GM12878 (cell line): ENCODE measurements around the gene ELOF1. TPM values are rescaled to one million over a fixed set of nuclear protein-coding genes. Genes with fewer than 3 reads are reported as not detected.

Experiments used
- ATAC-seq: fragments of 200-7000 bp; cut with Tn5 transposase; 3 replicates; pipeline ENCODE4 v1.9.1; 2020; ENCODE audit warnings: mild to moderate bottlenecking, moderate library complexity
- BruUV-seq: library from RNA; stranded (reverse); fragments of 400-500 nt; replicated peaks from 2 replicates; lab custom pipeline; 2021; lab: Mats Ljungman, UMichigan
- CTCF ChIA-PET: fragments of 300-600 bp; sonication (Branson Sonifier 250); formaldehyde crosslinking; extraction: SDS; loops from one replicate; lab custom pipeline; 2021; ENCODE audit warnings: inconsistent platforms; lab: Yijun Ruan, JAX
- POLR2A ChIA-PET: fragments of 350-600 bp; formaldehyde crosslinking; extraction: SDS; loops from one replicate; lab custom pipeline; 2021; ENCODE audit warnings: inconsistent platforms; lab: Charles Lee
- RAD21 ChIA-PET: fragments of 300-600 bp; sonication (Branson Sonifier 250); formaldehyde crosslinking; loops from one replicate; lab custom pipeline; 2023; ENCODE audit warnings: antibody characterized with exemption; ENCODE audit not compliant: unreplicated experiment; lab: Charles Lee
- SMC1A ChIA-PET: fragments of 300-600 bp; sonication (Branson Sonifier 250); formaldehyde crosslinking; loops from one replicate; lab custom pipeline; 2023; ENCODE audit not compliant: unreplicated experiment, uncharacterized antibody; lab: Charles Lee
- DNase-seq: peaks from one replicate; pipeline ENCODE4 v3.0.0-alpha.2; 2011; ENCODE audit warnings: low read depth, low spot score
- FAIRE-seq: peaks from 3 replicates; lab custom pipeline; 2011; peaks lifted over from hg19 to GRCh38; lab: Jason Lieb, UNC
- H2AFZ ChIP-seq: 2 replicates; pipeline ENCODE4 v1.6.0; 2011; ENCODE audit warnings: low read depth, low read length, control low read depth; ENCODE audit not compliant: control insufficient read depth
- H3K27ac ChIP-seq: 2 replicates; pipeline ENCODE4 v1.5.1; 2011; ENCODE audit warnings: control low read depth; ENCODE audit not compliant: control insufficient read depth, insufficient read depth
- H3K27me3 ChIP-seq, 2 experiments: replicated peaks in 1 of 2; 2 replicates each; pipeline versions ENCODE4 v1.6.0 to v1.6.1; 2011; ENCODE audit warnings: low read length in 1 of 2; ENCODE audit not compliant: control insufficient read depth in 2 of 2, insufficient read depth in 2 of 2
- H3K36me3 ChIP-seq, 2 experiments: 2 replicates each; pipeline ENCODE4 v1.5.1; 2011; ENCODE audit warnings: low read length in 1 of 2; ENCODE audit not compliant: control insufficient read depth in 2 of 2, insufficient read depth in 2 of 2
- H3K4me1 ChIP-seq: 2 replicates; pipeline ENCODE4 v1.6.1; 2011; ENCODE audit warnings: mild to moderate bottlenecking, low read length, moderate library complexity, mixed read lengths; ENCODE audit not compliant: control insufficient read depth, insufficient read depth
- H3K4me2 ChIP-seq: 2 replicates; pipeline ENCODE4 v1.6.0; 2011; ENCODE audit warnings: control low read depth; ENCODE audit not compliant: control insufficient read depth, insufficient read depth
- H3K4me3 ChIP-seq: fragments of 200-600 bp; sonication (generic); 2 replicates; pipeline ENCODE4 v1.5.1; 2016
- H3K79me2 ChIP-seq: 2 replicates; pipeline ENCODE4 v1.6.0; 2011; ENCODE audit warnings: low read length; ENCODE audit not compliant: control insufficient read depth, insufficient read depth
- H3K9ac ChIP-seq: 2 replicates; pipeline ENCODE4 v1.8.0; 2011; ENCODE audit warnings: low read length, control low read depth, mixed read lengths; ENCODE audit not compliant: control insufficient read depth, insufficient read depth
- H3K9me3 ChIP-seq: replicated peaks from 3 replicates; pipeline ENCODE4 v1.5.1; 2011; ENCODE audit warnings: mild to moderate bottlenecking, low read length; ENCODE audit not compliant: control insufficient read depth, insufficient read depth
- H4K20me1 ChIP-seq: 2 replicates; pipeline ENCODE4 v1.6.0; 2011; ENCODE audit not compliant: control insufficient read depth, insufficient read depth
- CREM ChIP-seq: IDR thresholded peaks from 2 replicates; pipeline ENCODE4 v1.6.1; 2014; ENCODE audit warnings: antibody characterized with exemption, low read depth
- FOXM1 ChIP-seq: IDR thresholded peaks from 2 replicates; pipeline ENCODE4 v1.6.1; 2012; ENCODE audit warnings: low read depth, mild to moderate bottlenecking, inconsistent platforms, low read length, moderate library complexity
- GABPA ChIP-seq: IDR thresholded peaks from 2 replicates; pipeline ENCODE4 v1.6.1; 2014; ENCODE audit warnings: antibody characterized with exemption, low read depth, mild to moderate bottlenecking, inconsistent platforms
- NBN ChIP-seq: fragments of 450-650 bp; IDR thresholded peaks from 2 replicates; pipeline ENCODE4 v1.6.1; 2016
- RELA ChIP-seq: fragments of 450-650 bp; IDR thresholded peaks from 2 replicates; pipeline ENCODE4 v1.8.0; 2014; ENCODE audit warnings: borderline replicate concordance; ENCODE audit not compliant: partially characterized antibody
- SREBF1 ChIP-seq: IDR thresholded peaks from 2 replicates; pipeline ENCODE4 v1.6.1; 2012; ENCODE audit warnings: mild to moderate bottlenecking, low read length
- SUPT20H ChIP-seq: IDR thresholded peaks from 2 replicates; pipeline ENCODE4 v1.6.1; 2011; ENCODE audit warnings: low read depth, mild to moderate bottlenecking, low read length, moderate library complexity, borderline replicate concordance; ENCODE audit not compliant: control insufficient read depth
- SUZ12 ChIP-seq: fragments of 200-600 bp; sonication (generic); IDR thresholded peaks from one replicate; pipeline ENCODE4 v1.6.1; 2018; ENCODE audit warnings: antibody characterized with exemption, mild to moderate bottlenecking; ENCODE audit not compliant: unreplicated experiment
- YBX1 ChIP-seq: fragments of 450-650 bp; IDR thresholded peaks from 2 replicates; pipeline ENCODE4 v1.6.1; 2016; ENCODE audit warnings: antibody characterized with exemption
- WGBS: methylation state at CpG from one replicate; pipeline ENCODE4 v1.1.6; 2016; ENCODE audit warnings: low lambda C conversion rate; ENCODE audit not compliant: insufficient replicate concordance, insufficient coverage; ENCODE audit errors: missing lambda C conversion rate; 5-methylcytosine and 5-hydroxymethylcytosine counted together
- in situ Hi-C: fragments of 300-500 bp; cut with MboI; formaldehyde crosslinking; loops from 9 replicates; pipeline ENCODE4 v1.14.3; 2018; ENCODE audit warnings: mixed read lengths
- intact Hi-C: fragments of 100-400 bp; cut with micrococcal nuclease; formaldehyde crosslinking; loops from one replicate; pipeline ENCODE4 v1.14.2; 2022; ENCODE audit not compliant: unreplicated experiment
- polyA plus RNA-seq, 11 experiments: library from polyadenylated mRNA; depleted of rRNA in 4 of 11; unstranded in 6 of 11; stranded (reverse) in 5 of 11; fragments of >200 nt; fragmentation: Nextera tagmentation in 4 of 11; fragmentation: Illumina TruSeq in 1 of 11; extraction: Ambion mirVana in 4 of 11; extraction: Trizol in 1 of 11; gene quantifications; 1 replicate in 1 of 11; 2 replicates in 10 of 11; pipeline versions ENCODE4 v1.2.1 to v1.2.3, GENCODE V29; 2011 to 2016; ENCODE audit warnings: inconsistent platforms in 2 of 11, missing spikeins in 2 of 11, low read depth in 1 of 11
- total RNA-seq, 4 experiments: library from RNA; depleted of rRNA in 3 of 4; stranded (reverse); fragments of >200 nt in 3 of 4; fragmentation: Illumina TruSeq in 1 of 4; extraction: Trizol in 1 of 4; gene quantifications; 2 replicates each; pipeline versions ENCODE4 v1.2.1 to v1.2.3, GENCODE V29; 2013 to 2021
- TF ChIP-seq, protein P1 (sequence below): IDR thresholded peaks from 2 replicates; pipeline ENCODE4 v1.6.1; 2012; ENCODE audit warnings: low read length, inconsistent platforms
- TF ChIP-seq, protein P2 (sequence below): fragments of 450-650 bp; IDR thresholded peaks from 2 replicates; pipeline ENCODE4 v1.6.1; 2017; ENCODE audit warnings: borderline replicate concordance

Gene ELOF1
- total and polyA plus RNA-seq, 10 of the 15 experiments (the other 5 are each of a cell fraction or from before 2014, with no cell fraction given), result 11.7 to 124 (median 92.9) TPM

DNA sequence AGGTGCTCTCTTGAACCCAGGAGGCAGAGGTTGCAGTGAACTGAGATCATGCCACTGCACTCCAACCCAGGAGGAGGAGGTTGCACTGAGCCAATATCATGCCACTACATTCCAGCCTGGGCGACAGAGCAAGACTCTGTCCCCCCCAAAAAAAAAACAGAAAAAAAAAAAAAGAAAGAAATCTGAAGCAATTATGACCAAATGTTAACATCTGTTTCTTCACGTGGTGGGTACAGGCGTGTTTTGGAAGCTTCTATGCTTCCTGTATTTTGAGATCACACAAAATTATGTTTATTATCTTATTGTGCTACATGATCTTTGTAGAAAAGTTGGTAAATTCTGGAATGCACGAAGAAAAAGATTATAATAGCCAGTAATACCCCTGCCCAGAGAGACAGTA, 21.1 kb upstream of the ELOF1 start:
- DNase-seq (no peak), FAIRE-seq (no peak), ATAC-seq (no peak)
- in situ Hi-C loops (loop anchor here (25.0 kb wide), 1 partner anchor 1582 kb away; the partner anchor contains the start of genes IER2 and STX10), intact Hi-C loops (loop anchor here (5.0 kb wide), 1 partner anchor 198 kb away; the partner anchor contains the start of gene EPOR)
- POLR2A ChIA-PET, result interaction anchor here (1.0 to 9.0 kb wide), 3 partner anchors 11 to 29 kb away, joined by 6 to 94 read pairs (median 87); partner anchors contain the start of gene ELOF1
- TF ChIP-seq RELA, result no peak
- no peak for TF ChIP-seq GABPA
- no peak for TF ChIP-seq SUPT20H
- TF ChIP-seq FOXM1, result no peak
- no peak for TF ChIP-seq SUZ12
- TF ChIP-seq, protein P1, sequence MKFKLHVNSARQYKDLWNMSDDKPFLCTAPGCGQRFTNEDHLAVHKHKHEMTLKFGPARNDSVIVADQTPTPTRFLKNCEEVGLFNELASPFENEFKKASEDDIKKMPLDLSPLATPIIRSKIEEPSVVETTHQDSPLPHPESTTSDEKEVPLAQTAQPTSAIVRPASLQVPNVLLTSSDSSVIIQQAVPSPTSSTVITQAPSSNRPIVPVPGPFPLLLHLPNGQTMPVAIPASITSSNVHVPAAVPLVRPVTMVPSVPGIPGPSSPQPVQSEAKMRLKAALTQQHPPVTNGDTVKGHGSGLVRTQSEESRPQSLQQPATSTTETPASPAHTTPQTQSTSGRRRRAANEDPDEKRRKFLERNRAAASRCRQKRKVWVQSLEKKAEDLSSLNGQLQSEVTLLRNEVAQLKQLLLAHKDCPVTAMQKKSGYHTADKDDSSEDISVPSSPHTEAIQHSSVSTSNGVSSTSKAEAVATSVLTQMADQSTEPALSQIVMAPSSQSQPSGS, result no peak
- TF ChIP-seq, protein P2, sequence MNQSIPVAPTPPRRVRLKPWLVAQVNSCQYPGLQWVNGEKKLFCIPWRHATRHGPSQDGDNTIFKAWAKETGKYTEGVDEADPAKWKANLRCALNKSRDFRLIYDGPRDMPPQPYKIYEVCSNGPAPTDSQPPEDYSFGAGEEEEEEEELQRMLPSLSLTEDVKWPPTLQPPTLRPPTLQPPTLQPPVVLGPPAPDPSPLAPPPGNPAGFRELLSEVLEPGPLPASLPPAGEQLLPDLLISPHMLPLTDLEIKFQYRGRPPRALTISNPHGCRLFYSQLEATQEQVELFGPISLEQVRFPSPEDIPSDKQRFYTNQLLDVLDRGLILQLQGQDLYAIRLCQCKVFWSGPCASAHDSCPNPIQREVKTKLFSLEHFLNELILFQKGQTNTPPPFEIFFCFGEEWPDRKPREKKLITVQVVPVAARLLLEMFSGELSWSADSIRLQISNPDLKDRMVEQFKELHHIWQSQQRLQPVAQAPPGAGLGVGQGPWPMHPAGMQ, result no peak
- TF ChIP-seq NBN, result no peak
- TF ChIP-seq SREBF1, result no peak
- TF ChIP-seq YBX1, result no peak
- TF ChIP-seq CREM, result no peak
- Histone ChIP-seq H3K27ac (no peak overlapping the region), H3K27me3 (no peaks in the 10 kb centered on the region), H3K36me3 (no peaks in the 10 kb centered on the region), H3K4me1 (peaks cover 49% of the 10 kb centered on the region), H3K79me2 (no peaks in the 10 kb centered on the region; the same call in 1 of the 2 replicates), H3K4me2 (no peak overlapping the region), H2AFZ (no peak overlapping the region), H3K9ac (no peak overlapping the region), H4K20me1 (no peaks in the 10 kb centered on the region), H3K9me3 (no peaks in the 10 kb centered on the region), H3K4me3 (no peak overlapping the region)
- BruUV-seq, result no TSS peak
- CTCF ChIA-PET, result interaction anchor here (0.5 to 14.2 kb wide), 3 partner anchors 12 to 1978 kb away, joined by 4 to 225 read pairs (median 47); partner anchors contain the start of gene ELOF1
- RAD21 ChIA-PET, result interaction anchor here (2.3 to 11.4 kb wide), 3 partner anchors 11 to 51 kb away, joined by 5 to 172 read pairs (median 66); partner anchors contain the start of genes ECSIT and ELOF1
- WGBS, result 85% methylated on average over 4 of the region's 4 CpGs
- SMC1A ChIA-PET, result interaction anchor here (0.8 to 12.2 kb wide), 3 partner anchors 10 to 98 kb away, joined by 3 to 215 read pairs (median 84); partner anchors contain the start of gene ELOF1
